Lower lobe of right lung (tissue), 2 donors: ENCODE results near the gene TRIM9. TPM values are rescaled to one million over a fixed set of nuclear protein-coding genes. Genes with fewer than 3 reads are reported as not detected.

ENCODE experiments used
- ATAC-seq, 2 donors: fragments of 200-7000 bp; cut with Tn5 transposase; one replicate each; pipeline ENCODE4 v1.9.1; 2020 to 2022; ENCODE audit warnings: mild to moderate bottlenecking in 2 of 2, moderate library complexity in 2 of 2
- DNase-seq: peaks from one replicate; pipeline ENCODE4 v3.0.0-alpha.2; 2020
- H3K27ac ChIP-seq: fragments of 200-600 bp; one replicate; pipeline ENCODE4 v1.8.0; 2022
- H3K27me3 ChIP-seq: fragments of 200-600 bp; one replicate; pipeline ENCODE4 v1.8.0; 2022; ENCODE audit warnings: low read depth
- H3K36me3 ChIP-seq: fragments of 200-600 bp; one replicate; pipeline ENCODE4 v1.8.0; 2022; ENCODE audit warnings: mild to moderate bottlenecking
- H3K4me1 ChIP-seq: fragments of 200-600 bp; one replicate; pipeline ENCODE4 v1.8.0; 2022
- H3K4me3 ChIP-seq: fragments of 200-600 bp; one replicate; pipeline ENCODE4 v1.8.0; 2022; ENCODE audit warnings: mild to moderate bottlenecking
- H3K9me3 ChIP-seq: fragments of 200-600 bp; one replicate; pipeline ENCODE4 v1.8.0; 2022
- intact Hi-C: fragments of 100-400 bp; cut with DNase I; formaldehyde crosslinking; loops from one replicate; pipeline ENCODE4 v1.11.0; 2022
- total RNA-seq: library from RNA; stranded (reverse); fragmentation: NEBNext Ultra II Directional; extraction: Animal tissue kit (Norgen Biotek cat#: 25700); gene quantifications from one replicate; pipeline ENCODE4 v1.2.1, GENCODE V29; 2021
- TF ChIP-seq, protein P1 (sequence below): fragments of 200-600 bp; IDR thresholded peaks from one replicate; pipeline ENCODE4 v1.8.0; 2022; ENCODE audit warnings: antibody characterized with exemption, mild to moderate bottlenecking
- donor health status: DM: no; HTN: yes; CAD: no; lungs with severe emphysema.

The TRIM9 gene
- total RNA-seq, 1 donor from 2014 or later = 0.92 TPM

DNA sequence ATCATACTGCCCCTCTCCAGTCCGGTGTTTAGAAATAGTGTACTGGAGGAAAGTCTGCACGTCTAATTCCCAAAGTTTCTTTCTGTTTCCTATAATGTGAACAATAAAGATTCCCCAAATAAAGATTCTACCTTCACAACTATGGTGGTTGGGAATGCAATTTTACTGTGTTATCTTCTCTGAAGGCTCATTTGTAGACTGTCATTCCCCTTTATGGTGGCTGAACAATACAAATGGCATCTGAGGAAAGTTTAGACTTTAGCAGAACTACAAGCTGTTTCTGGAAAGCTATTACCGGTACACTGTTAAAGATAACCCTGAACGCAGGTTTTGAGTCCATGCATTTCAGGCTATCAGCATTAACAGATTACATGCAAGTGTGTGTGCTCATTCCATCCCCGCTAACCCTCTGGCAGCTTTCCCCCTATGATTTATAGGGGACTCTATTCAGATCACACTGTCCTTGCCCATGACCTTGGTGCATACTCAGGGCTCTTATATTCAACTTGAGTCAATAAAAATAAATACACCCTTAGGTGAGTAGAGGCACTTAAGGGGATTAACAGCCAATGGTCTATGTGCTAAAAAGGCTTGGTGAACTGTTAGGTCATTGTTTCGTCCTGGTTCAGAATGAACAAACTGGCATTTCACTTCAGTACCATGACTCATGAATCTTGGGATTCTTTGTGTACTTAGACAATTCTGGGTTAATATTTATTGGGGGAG, 89.9 kb downstream of the TRIM9 start:
- TF ChIP-seq, protein P1, sequence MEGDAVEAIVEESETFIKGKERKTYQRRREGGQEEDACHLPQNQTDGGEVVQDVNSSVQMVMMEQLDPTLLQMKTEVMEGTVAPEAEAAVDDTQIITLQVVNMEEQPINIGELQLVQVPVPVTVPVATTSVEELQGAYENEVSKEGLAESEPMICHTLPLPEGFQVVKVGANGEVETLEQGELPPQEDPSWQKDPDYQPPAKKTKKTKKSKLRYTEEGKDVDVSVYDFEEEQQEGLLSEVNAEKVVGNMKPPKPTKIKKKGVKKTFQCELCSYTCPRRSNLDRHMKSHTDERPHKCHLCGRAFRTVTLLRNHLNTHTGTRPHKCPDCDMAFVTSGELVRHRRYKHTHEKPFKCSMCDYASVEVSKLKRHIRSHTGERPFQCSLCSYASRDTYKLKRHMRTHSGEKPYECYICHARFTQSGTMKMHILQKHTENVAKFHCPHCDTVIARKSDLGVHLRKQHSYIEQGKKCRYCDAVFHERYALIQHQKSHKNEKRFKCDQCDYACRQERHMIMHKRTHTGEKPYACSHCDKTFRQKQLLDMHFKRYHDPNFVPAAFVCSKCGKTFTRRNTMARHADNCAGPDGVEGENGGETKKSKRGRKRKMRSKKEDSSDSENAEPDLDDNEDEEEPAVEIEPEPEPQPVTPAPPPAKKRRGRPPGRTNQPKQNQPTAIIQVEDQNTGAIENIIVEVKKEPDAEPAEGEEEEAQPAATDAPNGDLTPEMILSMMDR = no peak
- Histone ChIP-seq H3K27ac (no peak overlapping the region), H3K36me3 (no peaks in the 10 kb centered on the region), H3K4me1 (no peaks in the 10 kb centered on the region), H3K27me3 (no peaks in the 10 kb centered on the region), H3K4me3 (peak overlapping the region; percentile 11), H3K9me3 (no peaks in the 10 kb centered on the region)
- no peak for DNase-seq
- intact Hi-C loops = no loop called here
- ATAC-seq = peak; percentile 70 to 87

DNA sequence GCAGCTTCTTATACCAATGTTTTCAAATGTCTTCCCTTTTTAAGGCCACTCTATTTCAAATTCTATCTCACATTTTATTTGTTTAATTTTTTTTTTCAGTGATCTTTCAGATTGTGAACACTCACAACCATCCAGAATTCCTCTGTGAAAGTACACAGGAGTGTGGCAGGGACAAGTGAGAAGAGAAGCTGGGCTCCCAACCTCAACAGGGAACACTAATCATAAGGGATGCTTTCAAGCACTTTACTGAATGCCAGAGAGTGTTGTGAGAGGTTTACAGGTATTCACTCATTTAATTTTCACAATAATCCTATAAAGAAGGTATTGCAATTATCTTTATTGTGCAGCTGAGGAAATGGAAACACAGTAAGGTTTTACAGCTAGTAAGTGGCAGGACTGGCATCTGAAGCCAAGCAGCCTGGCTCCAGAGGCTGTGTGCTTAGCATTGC, 90.5 kb downstream of the TRIM9 start:
- Histone ChIP-seq H3K4me1 (no peaks in the 10 kb centered on the region), H3K36me3 (no peaks in the 10 kb centered on the region), H3K9me3 (no peaks in the 10 kb centered on the region), H3K27me3 (no peaks in the 10 kb centered on the region), H3K4me3 (no peak overlapping the region), H3K27ac (peak overlapping the region; percentile 21)
- ATAC-seq (peak; percentile 83 to 93), DNase-seq (peak; percentile 50)
- intact Hi-C loops = no loop called here
- TF ChIP-seq, protein P1 = no peak

DNA sequence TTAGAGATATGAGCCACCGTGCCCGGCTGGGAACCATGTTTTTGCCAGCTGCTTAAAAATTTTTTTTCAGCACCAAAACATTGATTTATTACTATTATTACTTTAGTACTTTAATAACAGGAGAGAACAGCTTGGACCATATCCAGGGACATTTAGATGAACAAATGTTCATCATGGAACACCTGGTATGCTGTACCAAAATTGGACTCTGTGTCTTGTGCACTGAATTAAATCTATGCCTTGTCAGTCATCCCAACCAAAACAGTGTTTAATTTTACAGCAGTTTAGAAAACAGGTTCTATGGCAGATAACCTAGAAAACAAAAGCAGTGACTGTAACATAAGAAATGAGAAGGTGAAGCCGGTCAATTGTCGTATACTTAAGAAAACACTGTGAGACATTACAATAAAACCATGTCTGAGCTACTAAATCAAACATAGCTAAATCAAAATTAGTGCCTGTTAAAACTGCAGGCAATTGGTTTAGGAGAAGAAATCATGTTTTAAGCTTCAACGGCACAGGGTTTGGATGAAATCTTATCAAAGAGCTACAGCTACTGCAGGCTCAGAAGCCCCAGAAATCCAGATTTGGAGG, 92.4 kb downstream of the TRIM9 start:
- H3K4me1 ChIP-seq = no peaks in the 10 kb centered on the region
- no peak overlapping the region for H3K27ac ChIP-seq
- TF ChIP-seq, protein P1 = no peak
- ATAC-seq (no peak), DNase-seq (no peak)
- no peaks in the 10 kb centered on the region for H3K36me3 ChIP-seq
- no peaks in the 10 kb centered on the region for H3K27me3 ChIP-seq
- intact Hi-C loops = no loop called here
- no peaks in the 10 kb centered on the region for H3K9me3 ChIP-seq
- no peak overlapping the region for H3K4me3 ChIP-seq

DNA sequence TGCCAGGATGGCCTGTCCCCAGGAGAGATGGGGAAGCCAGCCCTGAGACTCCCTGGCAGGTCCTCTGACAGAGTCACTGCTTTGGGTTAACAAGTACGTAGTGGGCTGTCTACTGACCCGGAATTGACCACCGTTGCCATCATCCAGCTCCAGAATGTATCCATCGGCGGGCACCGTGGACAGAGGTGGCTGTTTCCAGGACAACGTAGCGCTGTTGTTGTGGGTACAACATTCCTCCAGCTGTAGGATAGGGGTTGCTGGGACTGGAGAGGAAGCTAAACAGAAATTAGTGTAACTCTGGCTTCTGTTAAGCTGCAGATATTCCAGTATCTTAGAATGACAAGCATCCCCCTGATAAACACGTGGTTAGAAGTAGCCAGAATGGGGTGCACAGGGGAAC, 94.3 kb downstream of the TRIM9 start:
- H3K36me3 ChIP-seq = no peaks in the 10 kb centered on the region
- intact Hi-C loops = no loop called here
- ATAC-seq = no peak

DNA sequence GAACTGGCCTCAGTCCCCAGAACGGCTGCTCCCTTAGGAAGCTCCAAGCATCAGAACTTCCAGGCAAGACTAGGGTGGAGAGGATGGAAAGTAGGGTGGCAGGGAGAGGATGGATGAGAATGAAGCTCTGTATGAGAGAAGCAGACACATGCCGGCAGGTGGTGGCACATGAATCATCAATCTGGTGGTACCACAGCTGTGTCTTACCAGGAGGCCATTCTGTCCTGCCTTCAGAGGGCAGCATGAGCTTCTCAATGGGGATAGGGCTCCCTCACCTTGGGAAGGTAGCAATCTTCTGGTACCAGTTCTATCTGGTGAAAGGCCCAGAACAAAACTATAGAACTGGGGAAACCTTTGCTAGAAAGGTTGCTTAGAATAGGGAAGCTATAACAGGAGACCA, 95.2 kb downstream of the TRIM9 start:
- DNase-seq = no peak
- no peaks in the 10 kb centered on the region for H3K27me3 ChIP-seq
- H3K9me3 ChIP-seq = no peaks in the 10 kb centered on the region
- ATAC-seq = no peak
- intact Hi-C loops = no loop called here
- TF ChIP-seq, protein P1 = no peak
- H3K36me3 ChIP-seq = no peaks in the 10 kb centered on the region
- H3K4me1 ChIP-seq = no peaks in the 10 kb centered on the region
- no peak overlapping the region for H3K4me3 ChIP-seq
- H3K27ac ChIP-seq = no peak overlapping the region

More for the DNA sequence above, 94.3 kb downstream of the TRIM9 start:
- Histone ChIP-seq H3K9me3 (no peaks in the 10 kb centered on the region), H3K4me1 (no peaks in the 10 kb centered on the region), H3K27me3 (no peaks in the 10 kb centered on the region), H3K27ac (no peak overlapping the region), H3K4me3 (no peak overlapping the region)
- TF ChIP-seq, protein P1 = no peak
- no peak for DNase-seq
